Measurements from ENCODE around the gene SFXN4.
"Not testable (repeated sequence)": the region's sequence is repeated elsewhere in the genome, so short reads cannot be mapped to it uniquely, and the experiment has no call there.

GRCh38 chr10:119151601-119152000 lies 13.9 kb downstream of the SFXN4 start:
- TF ChIP-seq, protein P1, sequence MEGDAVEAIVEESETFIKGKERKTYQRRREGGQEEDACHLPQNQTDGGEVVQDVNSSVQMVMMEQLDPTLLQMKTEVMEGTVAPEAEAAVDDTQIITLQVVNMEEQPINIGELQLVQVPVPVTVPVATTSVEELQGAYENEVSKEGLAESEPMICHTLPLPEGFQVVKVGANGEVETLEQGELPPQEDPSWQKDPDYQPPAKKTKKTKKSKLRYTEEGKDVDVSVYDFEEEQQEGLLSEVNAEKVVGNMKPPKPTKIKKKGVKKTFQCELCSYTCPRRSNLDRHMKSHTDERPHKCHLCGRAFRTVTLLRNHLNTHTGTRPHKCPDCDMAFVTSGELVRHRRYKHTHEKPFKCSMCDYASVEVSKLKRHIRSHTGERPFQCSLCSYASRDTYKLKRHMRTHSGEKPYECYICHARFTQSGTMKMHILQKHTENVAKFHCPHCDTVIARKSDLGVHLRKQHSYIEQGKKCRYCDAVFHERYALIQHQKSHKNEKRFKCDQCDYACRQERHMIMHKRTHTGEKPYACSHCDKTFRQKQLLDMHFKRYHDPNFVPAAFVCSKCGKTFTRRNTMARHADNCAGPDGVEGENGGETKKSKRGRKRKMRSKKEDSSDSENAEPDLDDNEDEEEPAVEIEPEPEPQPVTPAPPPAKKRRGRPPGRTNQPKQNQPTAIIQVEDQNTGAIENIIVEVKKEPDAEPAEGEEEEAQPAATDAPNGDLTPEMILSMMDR (conservative IDR thresholded peaks at IDR 0.05; ENCODE audit: low read depth in 2 of 2): not testable (repeated sequence)
- TF ChIP-seq JUNB (IDR thresholded peaks at IDR 0.05; ENCODE audit: unreplicated experiment); EZH2 (IDR thresholded peaks at IDR 0.05; ENCODE audit: low read depth, unreplicated experiment); EZH2phosphoT487 (IDR thresholded peaks at IDR 0.05; ENCODE audit: unreplicated experiment); CREB1 (CRISPR knock-in tag; IDR thresholded peaks at IDR 0.05; ENCODE audit: low read depth); POLR2AphosphoS5 (IDR thresholded peaks at IDR 0.05; ENCODE audit: low read depth); STAT1 (IDR thresholded peaks at IDR 0.05; ENCODE audit: unreplicated experiment); ZNF331 (CRISPR knock-in tag; IDR thresholded peaks at IDR 0.05; ENCODE audit: low read depth): not testable (repeated sequence)
- TF ChIP-seq, protein P2, sequence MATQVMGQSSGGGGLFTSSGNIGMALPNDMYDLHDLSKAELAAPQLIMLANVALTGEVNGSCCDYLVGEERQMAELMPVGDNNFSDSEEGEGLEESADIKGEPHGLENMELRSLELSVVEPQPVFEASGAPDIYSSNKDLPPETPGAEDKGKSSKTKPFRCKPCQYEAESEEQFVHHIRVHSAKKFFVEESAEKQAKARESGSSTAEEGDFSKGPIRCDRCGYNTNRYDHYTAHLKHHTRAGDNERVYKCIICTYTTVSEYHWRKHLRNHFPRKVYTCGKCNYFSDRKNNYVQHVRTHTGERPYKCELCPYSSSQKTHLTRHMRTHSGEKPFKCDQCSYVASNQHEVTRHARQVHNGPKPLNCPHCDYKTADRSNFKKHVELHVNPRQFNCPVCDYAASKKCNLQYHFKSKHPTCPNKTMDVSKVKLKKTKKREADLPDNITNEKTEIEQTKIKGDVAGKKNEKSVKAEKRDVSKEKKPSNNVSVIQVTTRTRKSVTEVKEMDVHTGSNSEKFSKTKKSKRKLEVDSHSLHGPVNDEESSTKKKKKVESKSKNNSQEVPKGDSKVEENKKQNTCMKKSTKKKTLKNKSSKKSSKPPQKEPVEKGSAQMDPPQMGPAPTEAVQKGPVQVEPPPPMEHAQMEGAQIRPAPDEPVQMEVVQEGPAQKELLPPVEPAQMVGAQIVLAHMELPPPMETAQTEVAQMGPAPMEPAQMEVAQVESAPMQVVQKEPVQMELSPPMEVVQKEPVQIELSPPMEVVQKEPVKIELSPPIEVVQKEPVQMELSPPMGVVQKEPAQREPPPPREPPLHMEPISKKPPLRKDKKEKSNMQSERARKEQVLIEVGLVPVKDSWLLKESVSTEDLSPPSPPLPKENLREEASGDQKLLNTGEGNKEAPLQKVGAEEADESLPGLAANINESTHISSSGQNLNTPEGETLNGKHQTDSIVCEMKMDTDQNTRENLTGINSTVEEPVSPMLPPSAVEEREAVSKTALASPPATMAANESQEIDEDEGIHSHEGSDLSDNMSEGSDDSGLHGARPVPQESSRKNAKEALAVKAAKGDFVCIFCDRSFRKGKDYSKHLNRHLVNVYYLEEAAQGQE (IDR thresholded peaks at IDR 0.05; ENCODE audit: unreplicated experiment): not testable (repeated sequence)
